Spleen (tissue), 11 donors: ENCODE measurements around the gene RPS27L. TPM values are rescaled to one million over a fixed set of nuclear protein-coding genes. Genes with fewer than 3 reads are reported as not detected.

Experiments used
- DNase-seq: peaks from one replicate; pipeline ENCODE4 v3.0.0-alpha.2; 2020
- H3K27ac ChIP-seq, 8 donors: fragments of 200-600 bp; sonication (generic) in 7 of 8; 1 replicate in 4 of 8; 2 replicates in 4 of 8; pipeline versions ENCODE4 v1.5.0 to v1.8.0; 2016 to 2021; ENCODE audit warnings: inconsistent platforms in 4 of 8, mild to moderate bottlenecking in 4 of 8, moderate library complexity in 1 of 8
- H3K27me3 ChIP-seq, 7 donors: fragments of 200-600 bp; sonication (generic) in 6 of 7; replicated peaks in 1 of 7; 1 replicate in 4 of 7; 2 replicates in 3 of 7; pipeline versions ENCODE4 v1.5.0 to v1.8.0; 2016 to 2021; ENCODE audit warnings: inconsistent platforms in 3 of 7, mild to moderate bottlenecking in 1 of 7
- H3K36me3 ChIP-seq, 6 donors: fragments of 200-600 bp; sonication (generic) in 5 of 6; 1 replicate in 4 of 6; 2 replicates in 2 of 6; pipeline versions ENCODE4 v1.5.0 to v1.8.0; 2016 to 2021; ENCODE audit warnings: inconsistent platforms in 2 of 6
- H3K4me1 ChIP-seq, 6 donors: fragments of 200-600 bp; sonication (generic) in 5 of 6; 1 replicate in 3 of 6; 2 replicates in 3 of 6; pipeline versions ENCODE4 v1.5.0 to v1.8.0; 2016 to 2021; ENCODE audit warnings: inconsistent platforms in 3 of 6
- H3K4me3 ChIP-seq, 8 donors: fragments of 200-600 bp; sonication (generic) in 7 of 8; 1 replicate in 4 of 8; 2 replicates in 4 of 8; pipeline versions ENCODE4 v1.5.0 to v1.8.0; 2016 to 2021; ENCODE audit warnings: inconsistent platforms in 4 of 8, mild to moderate bottlenecking in 4 of 8, moderate library complexity in 2 of 8
- H3K9me3 ChIP-seq, 8 donors: fragments of 200-600 bp; sonication (generic) in 7 of 8; 1 replicate in 4 of 8; 2 replicates in 4 of 8; pipeline versions ENCODE4 v1.5.0 to v1.8.0; 2016 to 2021; ENCODE audit warnings: inconsistent platforms in 4 of 8
- POLR2A ChIP-seq, 3 donors: fragments of 450-650 bp; IDR thresholded peaks; one replicate each; pipeline ENCODE4 v1.5.1; 2017; ENCODE audit warnings: antibody characterized with exemption in 3 of 3, mild to moderate bottlenecking in 1 of 3
- POLR2AphosphoS5 ChIP-seq, 3 donors: sonication (generic); formaldehyde crosslinking; IDR thresholded peaks; one replicate each; pipeline ENCODE4 v1.5.1; 2017; ENCODE audit warnings: antibody characterized with exemption in 3 of 3
- WGBS, 5 donors: extraction: QIAGEN DNeasy Blood & Tissue Kit in 3 of 5; methylation state at CpG; one replicate each; pipeline versions ENCODE4 v1.1.5 to v1.1.7; 2013 to 2018; 5-methylcytosine and 5-hydroxymethylcytosine counted together
- intact Hi-C: fragments of 100-400 bp; cut with DNase I; formaldehyde crosslinking; loops from one replicate; pipeline ENCODE4 v1.15.0; 2023; ENCODE audit warnings: low total_unique reads
- polyA plus RNA-seq, 3 donors: library from polyadenylated mRNA; stranded (reverse); fragments of 200-250 nt; gene quantifications; one replicate each; pipeline ENCODE4 v1.2.1, GENCODE V29; 2013
- total RNA-seq, 7 donors: library from RNA; depleted of rRNA in 3 of 7; stranded (reverse); fragments of >200 nt in 3 of 7; fragmentation: NEBNext Ultra II Directional in 4 of 7; extraction: Animal tissue kit (Norgen Biotek cat#: 25700) in 4 of 7; gene quantifications; one replicate each; pipeline versions ENCODE4 v1.1.0 to v1.2.1, GENCODE V29; 2016 to 2021
- TF ChIP-seq, protein P1 (sequence below), 11 experiments: fragments of 200-600 bp in 7 of 11; fragments of 450-650 bp in 4 of 11; sonication (generic) in 4 of 11; IDR thresholded peaks in 8 of 11; conservative IDR thresholded peaks in 3 of 11; 1 replicate in 7 of 11; 2 replicates in 4 of 11; pipeline versions ENCODE4 v1.4.0 to v1.8.0; 2016 to 2021; ENCODE audit warnings: antibody characterized with exemption in 11 of 11, inconsistent platforms in 4 of 11, mild to moderate bottlenecking in 1 of 11
- donor health status: healthy with polysubstance abuse.
- donor health status: DM: no; HTN: no; CAD: no; lungs with moderate emphysema.
- donor health status: DM: no; HTN: no; CAD: no.
- donor health status: Bipolar disorder and iron deficiency.
- donor health status: healthy.
- donor health status: DM: no; HTN: no; CAD: no.
- donor health status: DM: yes; HTN: yes; CAD: no.

RPS27L gene
- total and polyA plus RNA-seq, 10 donors = 42.1 to 139 (median 83.0) TPM

DNA sequence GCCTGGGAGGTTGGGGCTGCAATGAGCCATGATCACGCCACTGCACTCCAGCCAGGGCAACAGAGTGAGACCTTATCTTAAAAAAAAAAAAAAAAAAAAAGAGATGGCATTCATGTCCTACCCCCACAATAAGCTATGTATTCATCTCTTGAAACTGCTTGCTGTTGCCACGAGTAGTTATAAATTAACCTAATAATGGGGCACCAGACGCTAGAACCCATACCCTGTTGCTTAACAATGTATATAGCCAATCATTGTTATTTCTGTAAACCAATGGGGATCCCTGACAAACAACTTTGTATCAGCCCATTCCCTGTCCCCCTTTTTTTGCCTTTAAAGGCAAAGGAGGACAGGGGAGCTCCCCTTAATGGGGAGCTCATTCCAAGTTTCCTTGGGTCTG lies 38.4 kb downstream of the RPS27L start:
- TF ChIP-seq, protein P1, sequence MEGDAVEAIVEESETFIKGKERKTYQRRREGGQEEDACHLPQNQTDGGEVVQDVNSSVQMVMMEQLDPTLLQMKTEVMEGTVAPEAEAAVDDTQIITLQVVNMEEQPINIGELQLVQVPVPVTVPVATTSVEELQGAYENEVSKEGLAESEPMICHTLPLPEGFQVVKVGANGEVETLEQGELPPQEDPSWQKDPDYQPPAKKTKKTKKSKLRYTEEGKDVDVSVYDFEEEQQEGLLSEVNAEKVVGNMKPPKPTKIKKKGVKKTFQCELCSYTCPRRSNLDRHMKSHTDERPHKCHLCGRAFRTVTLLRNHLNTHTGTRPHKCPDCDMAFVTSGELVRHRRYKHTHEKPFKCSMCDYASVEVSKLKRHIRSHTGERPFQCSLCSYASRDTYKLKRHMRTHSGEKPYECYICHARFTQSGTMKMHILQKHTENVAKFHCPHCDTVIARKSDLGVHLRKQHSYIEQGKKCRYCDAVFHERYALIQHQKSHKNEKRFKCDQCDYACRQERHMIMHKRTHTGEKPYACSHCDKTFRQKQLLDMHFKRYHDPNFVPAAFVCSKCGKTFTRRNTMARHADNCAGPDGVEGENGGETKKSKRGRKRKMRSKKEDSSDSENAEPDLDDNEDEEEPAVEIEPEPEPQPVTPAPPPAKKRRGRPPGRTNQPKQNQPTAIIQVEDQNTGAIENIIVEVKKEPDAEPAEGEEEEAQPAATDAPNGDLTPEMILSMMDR (IDR thresholded peaks at IDR 0.05 in 8 of 11, conservative IDR thresholded peaks at IDR 0.05 in 3 of 11) = no peak
- TF ChIP-seq POLR2AphosphoS5 (IDR thresholded peaks at IDR 0.05) (no peak), POLR2A (IDR thresholded peaks at IDR 0.05) (no peak)

DNA sequence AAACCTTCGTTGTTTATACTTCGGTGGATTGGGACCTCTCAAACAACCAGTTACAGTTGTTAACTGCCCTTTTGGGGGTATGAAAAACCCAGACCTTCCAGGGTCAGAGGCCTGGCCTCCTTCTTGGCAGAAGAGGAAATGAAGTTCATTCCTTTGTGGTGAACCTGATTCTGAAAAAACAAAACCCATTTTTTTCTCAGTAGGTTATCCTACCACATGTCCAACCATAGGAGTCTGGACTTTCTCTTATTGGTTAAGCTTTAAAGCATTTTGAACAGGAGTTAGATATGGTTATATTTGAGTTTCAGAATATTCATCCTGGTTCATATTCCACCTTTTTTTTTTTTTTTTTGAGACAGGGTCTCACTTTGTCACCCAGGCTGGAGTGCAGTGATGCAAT lies 42.8 kb downstream of the RPS27L start:
- intact Hi-C loops = no loop called here
- H3K9me3 ChIP-seq = peaks cover 0 to 11% (median 8%) of the 10 kb centered on the region in 8 donors
- H3K4me3 ChIP-seq = no peak overlapping the region
- no peaks in the 10 kb centered on the region for H3K4me1 ChIP-seq
- WGBS, 5 donors = 80 to 89% (median 85%) methylated on average over 2 of the region's 2 CpGs
- no peaks in the 10 kb centered on the region for H3K36me3 ChIP-seq
- DNase-seq = no peak
- H3K27ac ChIP-seq = no peak overlapping the region
- TF ChIP-seq, protein P1 (IDR thresholded peaks at IDR 0.05 in 8 of 11, conservative IDR thresholded peaks at IDR 0.05 in 3 of 11) = no peak
- TF ChIP-seq POLR2AphosphoS5 (IDR thresholded peaks at IDR 0.05) (no peak), POLR2A (IDR thresholded peaks at IDR 0.05) (no peak)
- no peaks in the 10 kb centered on the region for H3K27me3 ChIP-seq

More for the DNA sequence above, 38.4 kb downstream of the RPS27L start:
- Histone ChIP-seq H3K27ac (no peak overlapping the region), H3K4me3 (no peak overlapping the region), H3K9me3 (peaks cover 0 to 25% (median 19%) of the 10 kb centered on the region in 8 donors), H3K4me1 (peaks cover 7 to 16% (median 10%) of the 10 kb centered on the region in 6 donors), H3K36me3 (no peaks in the 10 kb centered on the region), H3K27me3 (no peaks in the 10 kb centered on the region)
- no peak for DNase-seq
- intact Hi-C loops = no loop called here
- WGBS, 5 donors = 85 to 94% (median 93%) methylated on average over 3 of the region's 3 CpGs

DNA sequence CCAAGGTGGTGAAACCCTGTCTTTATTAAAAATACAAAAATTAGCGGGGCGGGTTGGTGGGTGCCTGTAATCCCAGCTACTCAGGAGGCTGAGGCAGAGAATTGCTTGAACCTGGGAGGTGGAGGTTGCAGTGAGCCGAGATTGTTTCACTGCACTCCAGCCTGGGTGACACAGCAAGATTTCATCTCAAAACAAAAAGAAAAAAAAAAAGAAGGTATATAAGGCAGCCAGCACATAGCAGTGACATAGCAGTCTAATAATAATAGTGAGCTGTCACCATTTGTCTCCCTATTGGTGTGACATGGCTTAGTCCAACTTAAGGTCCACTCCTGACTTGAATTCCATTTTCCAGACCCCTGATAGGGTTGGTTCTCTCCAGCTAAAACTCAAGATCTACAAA lies 44.4 kb downstream of the RPS27L start:
- peaks cover 0 to 2% (median 0%) of the 10 kb centered on the region in 7 donors for H3K27me3 ChIP-seq
- no peak overlapping the region for H3K27ac ChIP-seq
- no peaks in the 10 kb centered on the region for H3K36me3 ChIP-seq
- H3K4me3 ChIP-seq = no peak overlapping the region
- intact Hi-C loops = no loop called here
- no peaks in the 10 kb centered on the region for H3K4me1 ChIP-seq
- H3K9me3 ChIP-seq = no peaks in the 10 kb centered on the region
- 83 to 93% (median 90%) methylated on average over 3 of the region's 3 CpGs for WGBS, 5 donors
- DNase-seq = no peak
- TF ChIP-seq POLR2AphosphoS5 (IDR thresholded peaks at IDR 0.05) (no peak), POLR2A (IDR thresholded peaks at IDR 0.05) (no peak)
- TF ChIP-seq, protein P1 (IDR thresholded peaks at IDR 0.05 in 8 of 11, conservative IDR thresholded peaks at IDR 0.05 in 3 of 11) = no peak

DNA sequence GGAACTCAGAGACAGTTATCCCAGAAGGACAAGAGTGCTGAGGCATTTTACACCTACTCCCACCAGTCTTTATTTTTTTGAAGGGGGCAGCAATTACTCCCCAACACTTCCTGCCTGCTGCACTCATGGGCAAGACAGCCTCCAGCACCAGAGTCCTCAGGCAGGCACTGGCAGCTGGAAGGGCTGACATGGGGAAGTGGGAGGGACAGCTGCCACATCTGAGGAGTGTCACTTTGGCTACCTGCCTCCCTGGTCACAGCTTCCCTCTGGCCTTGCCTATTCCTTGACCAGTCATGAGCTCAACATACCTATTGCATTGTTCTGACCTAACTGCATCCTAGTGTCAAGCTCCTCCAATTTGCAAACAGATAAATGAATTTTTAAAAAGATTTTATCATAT lies 45.8 kb downstream of the RPS27L start:
- peaks cover 0 to 12% (median 0%) of the 10 kb centered on the region in 7 donors for H3K27me3 ChIP-seq
- no peak overlapping the region for H3K27ac ChIP-seq
- no peaks in the 10 kb centered on the region for H3K36me3 ChIP-seq
- DNase-seq = no peak
- H3K4me1 ChIP-seq = no peaks in the 10 kb centered on the region
- TF ChIP-seq POLR2A (IDR thresholded peaks at IDR 0.05) (no peak), POLR2AphosphoS5 (IDR thresholded peaks at IDR 0.05) (no peak)
- TF ChIP-seq, protein P1 (IDR thresholded peaks at IDR 0.05 in 8 of 11, conservative IDR thresholded peaks at IDR 0.05 in 3 of 11) = no peak
- H3K4me3 ChIP-seq = no peak overlapping the region
- intact Hi-C loops = no loop called here
- no peaks in the 10 kb centered on the region for H3K9me3 ChIP-seq
